ENCODE data around the gene SRI.

The SRI gene

GRCh38 chr7:88224601-88225275, 4.9 kb upstream of the SRI start:
- no peak for DNase-seq

GRCh38 chr7:88223265-88223664, 3.4 kb upstream of the SRI start:
- no peak for DNase-seq

GRCh38 chr7:88218836-88219605, 817 bp downstream of the SRI start:
- DNase-seq: no peak

GRCh38 chr7:88218429-88218745, 1.5 kb downstream of the SRI start:
- DNase-seq: no peak

GRCh38 chr7:88217675-88218428, 2.0 kb downstream of the SRI start:
- no peak for DNase-seq

GRCh38 chr7:88216276-88216675, 3.6 kb downstream of the SRI start:
- DNase-seq: no peak

- no peak for DNase-seq
Measured at GRCh38 chr7:88215295-88215694, 4.5 kb downstream of the SRI start.

- DNase-seq: no peak
Measured at GRCh38 chr7:88214456-88214855, 5.4 kb downstream of the SRI start.

GRCh38 chr7:88212918-88213317, 6.9 kb downstream of the SRI start:
- no peak for DNase-seq

- no peak for DNase-seq
Measured at GRCh38 chr7:88208521-88208920, 11.3 kb downstream of the SRI start.

- no peak for DNase-seq
Measured at GRCh38 chr7:88206254-88206653, 13.6 kb downstream of the SRI start.

- no peak for DNase-seq
Measured at GRCh38 chr7:88205179-88205578, 14.7 kb downstream of the SRI start.

- DNase-seq: no peak
Measured at GRCh38 chr7:88204525-88205110, 15.2 kb downstream of the SRI start.

- DNase-seq: no peak
Measured at GRCh38 chr7:88203401-88203800, 16.4 kb downstream of the SRI start.

GRCh38 chr7:88202799-88203198, 17.0 kb downstream of the SRI start:
- DNase-seq: no peak

- DNase-seq: no peak
Measured at GRCh38 chr7:88202278-88202677, 17.6 kb downstream of the SRI start.

GRCh38 chr7:88201305-88201704, 18.5 kb downstream of the SRI start:
- no peak for DNase-seq

- DNase-seq: peak; percentile 88
Measured at GRCh38 chr7:88200789-88201188, 19.0 kb downstream of the SRI start.

- no peak for DNase-seq
Measured at GRCh38 chr7:88200261-88200660, 19.6 kb downstream of the SRI start.

GRCh38 chr7:88191911-88192310, 27.9 kb downstream of the SRI start:
- DNase-seq: no peak

- no peak for DNase-seq
Measured at GRCh38 chr7:88185650-88186049, 34.2 kb downstream of the SRI start.

- DNase-seq: no peak
Measured at GRCh38 chr7:88184848-88185304, 35.0 kb downstream of the SRI start.

- no peak for DNase-seq
Measured at GRCh38 chr7:88183051-88183450, 36.8 kb downstream of the SRI start.

GRCh38 chr7:88176190-88176589, 43.6 kb downstream of the SRI start:
- no peak for DNase-seq
